B cell (primary cell): ENCODE results near the gene ABCA9. TPM values are rescaled to one million over a fixed set of nuclear protein-coding genes. Genes with fewer than 3 reads are reported as not detected.

Experiments
- ATAC-seq: fragments of 200-7000 bp; cut with Tn5 transposase; one replicate; pipeline ENCODE4 v1.10.0; 2021; ENCODE audit warnings: low read depth, mild to moderate bottlenecking, moderate number of reproducible peaks, moderate library complexity
- CTCF ChIA-PET: fragments of 350-600 bp; sonication (Branson Sonifier 250); formaldehyde crosslinking; loops from one replicate; lab custom pipeline; 2021; ENCODE audit warnings: antibody characterized with exemption, inconsistent platforms; lab: Charles Lee
- POLR2A ChIA-PET: fragments of 350-600 bp; sonication (Branson Sonifier 250); formaldehyde crosslinking; loops from one replicate; lab custom pipeline; 2021; ENCODE audit warnings: antibody characterized with exemption; lab: Charles Lee
- DNase-seq: peaks from one replicate; pipeline ENCODE4 v3.0.0; 2013
- H2AFZ ChIP-seq: 2 replicates; pipeline ENCODE4 v1.6.1; 2012; ENCODE audit warnings: mild to moderate bottlenecking, low read depth, low read length; ENCODE audit not compliant: insufficient read depth, poor library complexity, severe bottlenecking
- H3K27ac ChIP-seq, 2 donors: 1 replicate in 1 of 2; 2 replicates in 1 of 2; pipeline ENCODE4 v1.5.1; 2012 to 2013; ENCODE audit warnings: low read length in 2 of 2, mild to moderate bottlenecking in 2 of 2, moderate library complexity in 1 of 2
- H3K27me3 ChIP-seq, 4 experiments: fragments of 200-600 bp in 1 of 4; sonication (generic) in 1 of 4; replicated peaks in 1 of 4; 1 replicate in 2 of 4; 2 replicates in 2 of 4; pipeline versions ENCODE4 v1.6.1 to v1.7.0; 2013 to 2016; ENCODE audit warnings: low read length in 3 of 4, mild to moderate bottlenecking in 2 of 4, mixed read lengths in 1 of 4, moderate library complexity in 1 of 4; ENCODE audit not compliant: insufficient read depth in 4 of 4, control insufficient read depth in 3 of 4; ENCODE audit errors: control extremely low read depth in 1 of 4
- H3K36me3 ChIP-seq, 2 experiments: replicated peaks in 1 of 2; 1 replicate in 1 of 2; 2 replicates in 1 of 2; pipeline versions ENCODE4 v1.6.1 to v1.7.1; 2013; ENCODE audit warnings: low read length in 1 of 2; ENCODE audit not compliant: insufficient read depth in 2 of 2, control insufficient read depth in 1 of 2; ENCODE audit errors: control extremely low read depth in 1 of 2, extremely low read depth in 1 of 2
- H3K4me1 ChIP-seq, 2 donors: fragments of 200-600 bp in 1 of 2; sonication (generic) in 1 of 2; 1 replicate in 1 of 2; 2 replicates in 1 of 2; pipeline versions ENCODE4 v1.5.1 to v1.6.1; 2013 to 2017; ENCODE audit warnings: low read length in 2 of 2; ENCODE audit not compliant: control insufficient read depth in 2 of 2, insufficient read depth in 2 of 2
- H3K4me2 ChIP-seq: replicated peaks from 2 replicates; pipeline ENCODE3; 2012; ENCODE audit warnings: mild to moderate bottlenecking, low read depth, low read length; ENCODE audit not compliant: poor library complexity, severe bottlenecking
- H3K4me3 ChIP-seq, 5 experiments: fragments of 200-600 bp in 1 of 5; sonication (generic) in 1 of 5; 1 replicate in 3 of 5; 2 replicates in 2 of 5; pipeline versions ENCODE4 v1.5.1 to v1.7.0; 2011 to 2016; ENCODE audit warnings: low read length in 4 of 5, mild to moderate bottlenecking in 4 of 5, low read depth in 2 of 5, control low read depth in 1 of 5, moderate library complexity in 1 of 5; ENCODE audit not compliant: insufficient read depth in 1 of 5; ENCODE audit errors: control extremely low read depth in 1 of 5, extremely low read depth in 1 of 5
- H3K79me2 ChIP-seq: fragments of 200-600 bp; sonication (generic); one replicate; pipeline ENCODE4 v1.6.0; 2016; ENCODE audit warnings: low read length; ENCODE audit not compliant: control insufficient read depth, insufficient read depth
- H3K9ac ChIP-seq: fragments of 200-600 bp; sonication (generic); 2 replicates; pipeline ENCODE4 v1.6.1; 2017; ENCODE audit warnings: mild to moderate bottlenecking, low read length, moderate library complexity
- H3K9me3 ChIP-seq, 3 donors: one replicate each; pipeline versions ENCODE4 v1.6.1 to v1.7.1; 2013; ENCODE audit warnings: low read length in 2 of 3; ENCODE audit not compliant: control insufficient read depth in 2 of 3, insufficient read depth in 1 of 3; ENCODE audit errors: control extremely low read depth in 1 of 3
- H4K20me1 ChIP-seq: 2 replicates; pipeline ENCODE4 v1.6.0; 2012; ENCODE audit warnings: mild to moderate bottlenecking, low read length; ENCODE audit not compliant: insufficient read depth, control insufficient read depth, poor library complexity, severe bottlenecking
- H3K27ac Mint-ChIP-seq: one replicate; pipeline ENCODE4 v1.8.0; 2021; ENCODE audit warnings: mixed read lengths
- H3K27me3 Mint-ChIP-seq: one replicate; pipeline ENCODE4 v1.8.0; 2021; ENCODE audit warnings: mixed read lengths
- H3K4me1 Mint-ChIP-seq: one replicate; pipeline ENCODE4 v1.8.0; 2021; ENCODE audit warnings: mixed read lengths
- H3K4me3 Mint-ChIP-seq: one replicate; pipeline ENCODE4 v1.8.0; 2021; ENCODE audit warnings: mixed read lengths
- H3K9me3 Mint-ChIP-seq: one replicate; pipeline ENCODE4 v1.8.0; 2022; ENCODE audit warnings: mixed read lengths; ENCODE audit not compliant: insufficient read depth
- EZH2 ChIP-seq: IDR thresholded peaks from 2 replicates; pipeline ENCODE4 v1.6.1; 2012; ENCODE audit warnings: borderline replicate concordance, low read depth, mild to moderate bottlenecking, moderate library complexity, low read length; ENCODE audit not compliant: insufficient read depth, poor library complexity, severe bottlenecking
- WGBS: methylation state at CpG from one replicate; pipeline ENCODE4 v1.1.5; 2013; ENCODE audit warnings: missing lambda C conversion rate; ENCODE audit not compliant: insufficient coverage; 5-methylcytosine and 5-hydroxymethylcytosine counted together
- intact Hi-C: fragments of 100-400 bp; cut with micrococcal nuclease; formaldehyde crosslinking; loops from one replicate; pipeline ENCODE4 v1.10.0; 2022
- polyA plus RNA-seq: library from polyadenylated mRNA; depleted of rRNA; stranded (reverse); fragments of >200 nt; gene quantifications from 2 replicates; pipeline ENCODE4 v1.2.3, GENCODE V29; 2012
- total RNA-seq, 2 donors: library from RNA; stranded (reverse); fragments of 120-200 nt in 1 of 2; gene quantifications; 1 replicate in 1 of 2; 2 replicates in 1 of 2; pipeline versions ENCODE4 v1.2.3 to v1.2.4, GENCODE V29; 2013 to 2022
- TF ChIP-seq, protein P1 (sequence below): fragments of 200-600 bp; IDR thresholded peaks from one replicate; pipeline ENCODE4 v1.8.0; 2022; ENCODE audit warnings: antibody characterized with exemption, mild to moderate bottlenecking

Gene ABCA9
- total and polyA plus RNA-seq, 2 donors (not counting 1 experiment from before 2014, with no cell fraction given), result 0.06 to 0.91 TPM

DNA sequence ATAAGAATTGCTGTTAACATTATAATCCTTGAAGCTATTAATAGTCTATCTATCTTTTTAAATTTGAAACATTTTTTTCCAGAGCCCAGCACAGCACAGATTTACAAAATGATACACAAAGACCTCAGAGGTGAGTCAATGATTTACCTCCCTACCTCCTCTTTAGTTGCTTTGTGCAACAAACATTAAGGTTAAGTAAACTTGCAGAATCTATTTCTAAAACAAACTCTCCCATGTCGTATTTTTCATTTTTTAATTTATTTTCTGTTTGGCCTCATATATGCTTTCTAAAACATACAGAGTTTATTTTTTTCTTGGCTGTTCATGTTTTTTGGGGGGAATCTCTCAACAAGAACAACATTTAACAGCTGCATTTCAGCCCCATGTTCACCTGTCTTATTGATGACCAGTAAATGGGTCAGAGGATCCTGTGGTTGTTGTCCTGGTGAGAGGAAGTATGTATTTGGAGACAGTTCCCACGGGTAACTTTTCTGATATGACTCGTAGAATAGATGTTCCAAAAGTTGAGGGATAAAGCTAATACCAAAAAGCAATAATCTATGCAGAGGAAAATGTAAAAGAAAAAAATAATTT is 42.6 kb downstream of the ABCA9 start:
- TF ChIP-seq EZH2, result no peak
- TF ChIP-seq, protein P1, sequence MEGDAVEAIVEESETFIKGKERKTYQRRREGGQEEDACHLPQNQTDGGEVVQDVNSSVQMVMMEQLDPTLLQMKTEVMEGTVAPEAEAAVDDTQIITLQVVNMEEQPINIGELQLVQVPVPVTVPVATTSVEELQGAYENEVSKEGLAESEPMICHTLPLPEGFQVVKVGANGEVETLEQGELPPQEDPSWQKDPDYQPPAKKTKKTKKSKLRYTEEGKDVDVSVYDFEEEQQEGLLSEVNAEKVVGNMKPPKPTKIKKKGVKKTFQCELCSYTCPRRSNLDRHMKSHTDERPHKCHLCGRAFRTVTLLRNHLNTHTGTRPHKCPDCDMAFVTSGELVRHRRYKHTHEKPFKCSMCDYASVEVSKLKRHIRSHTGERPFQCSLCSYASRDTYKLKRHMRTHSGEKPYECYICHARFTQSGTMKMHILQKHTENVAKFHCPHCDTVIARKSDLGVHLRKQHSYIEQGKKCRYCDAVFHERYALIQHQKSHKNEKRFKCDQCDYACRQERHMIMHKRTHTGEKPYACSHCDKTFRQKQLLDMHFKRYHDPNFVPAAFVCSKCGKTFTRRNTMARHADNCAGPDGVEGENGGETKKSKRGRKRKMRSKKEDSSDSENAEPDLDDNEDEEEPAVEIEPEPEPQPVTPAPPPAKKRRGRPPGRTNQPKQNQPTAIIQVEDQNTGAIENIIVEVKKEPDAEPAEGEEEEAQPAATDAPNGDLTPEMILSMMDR, result no peak
- Histone ChIP-seq H3K9me3 (no peaks in the 10 kb centered on the region), H3K9ac (no peak overlapping the region), H3K79me2 (no peaks in the 10 kb centered on the region), H3K27ac (no peak overlapping the region), H2AFZ (no peak overlapping the region), H3K4me2 (no peak overlapping the region), H3K27me3 (no peaks in the 10 kb centered on the region), H4K20me1 (no peaks in the 10 kb centered on the region), H3K4me1 (no peaks in the 10 kb centered on the region), H3K4me3 (no peak overlapping the region), H3K36me3 (no peaks in the 10 kb centered on the region)
- Mint-ChIP-seq H3K27ac (no peak overlapping the region), H3K4me1 (no peaks in the 10 kb centered on the region), H3K4me3 (no peak overlapping the region), H3K27me3 (no peaks in the 10 kb centered on the region), H3K9me3 (no peaks in the 10 kb centered on the region)
- ATAC-seq (no peak), DNase-seq (no peak)
- ChIA-PET CTCF (no interaction called here), POLR2A (no interaction called here)
- WGBS, result 100% methylated on average over 1 of the region's 3 CpGs
- intact Hi-C loops, result no loop called here

DNA sequence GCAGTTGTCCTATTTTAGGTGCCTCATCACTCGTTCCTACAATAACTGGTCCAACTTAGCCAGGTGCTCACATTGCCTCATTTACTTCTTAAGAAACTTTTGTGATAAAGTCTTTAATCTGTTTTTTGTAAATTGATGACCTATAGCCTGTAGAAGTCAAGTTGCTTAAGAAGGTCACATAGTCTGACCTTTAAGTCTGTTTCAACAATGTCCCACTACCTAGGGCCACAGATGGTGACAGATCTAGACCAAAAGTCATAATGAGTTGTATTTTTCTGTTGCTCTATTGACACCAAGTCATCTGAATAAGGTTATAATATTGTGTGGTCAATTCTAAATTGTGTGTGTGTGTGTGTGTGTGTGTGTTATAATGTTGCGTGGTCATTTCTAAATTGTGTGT is 45.1 kb downstream of the ABCA9 start:
- intact Hi-C loops, result no loop called here
- TF ChIP-seq, protein P1, result no peak
- no peak for TF ChIP-seq EZH2
- no peak overlapping the region for H3K9ac ChIP-seq
- no peaks in the 10 kb centered on the region for H3K27me3 ChIP-seq
- no peaks in the 10 kb centered on the region for H3K27me3 Mint-ChIP-seq
- no peaks in the 10 kb centered on the region for H3K4me1 ChIP-seq
- DNase-seq, result no peak
- H3K36me3 ChIP-seq, result no peaks in the 10 kb centered on the region
- no peaks in the 10 kb centered on the region for H3K9me3 Mint-ChIP-seq
- H2AFZ ChIP-seq, result no peak overlapping the region
- H3K4me3 Mint-ChIP-seq, result no peak overlapping the region
- no peak overlapping the region for H3K27ac Mint-ChIP-seq
- no peaks in the 10 kb centered on the region for H3K4me1 Mint-ChIP-seq
- H3K4me3 ChIP-seq, result no peak overlapping the region
- no peaks in the 10 kb centered on the region for H3K79me2 ChIP-seq
- no peak for ATAC-seq
- no peaks in the 10 kb centered on the region for H3K9me3 ChIP-seq
- no peaks in the 10 kb centered on the region for H4K20me1 ChIP-seq
- CTCF ChIA-PET, result no interaction called here
- POLR2A ChIA-PET, result no interaction called here
- H3K27ac ChIP-seq, result no peak overlapping the region
- H3K4me2 ChIP-seq, result no peak overlapping the region
- no CpG with 5 or more reads among the region's 2 CpGs for WGBS
